ENCODE measurements around the gene TRPM7.

TRPM7 gene

GRCh38 chr15:50562735-50563640 lies 123.6 kb downstream of the TRPM7 start:
- no peak for DNase-seq (ENCODE audit: low read depth, low spot score)

- no peak for DNase-seq (ENCODE audit: low read depth, low spot score)
Measured at GRCh38 chr15:50558012-50558411, 128.6 kb downstream of the TRPM7 start.

GRCh38 chr15:50556642-50557371 lies 129.8 kb downstream of the TRPM7 start:
- no peak for DNase-seq (ENCODE audit: low read depth, low spot score)

DNA sequence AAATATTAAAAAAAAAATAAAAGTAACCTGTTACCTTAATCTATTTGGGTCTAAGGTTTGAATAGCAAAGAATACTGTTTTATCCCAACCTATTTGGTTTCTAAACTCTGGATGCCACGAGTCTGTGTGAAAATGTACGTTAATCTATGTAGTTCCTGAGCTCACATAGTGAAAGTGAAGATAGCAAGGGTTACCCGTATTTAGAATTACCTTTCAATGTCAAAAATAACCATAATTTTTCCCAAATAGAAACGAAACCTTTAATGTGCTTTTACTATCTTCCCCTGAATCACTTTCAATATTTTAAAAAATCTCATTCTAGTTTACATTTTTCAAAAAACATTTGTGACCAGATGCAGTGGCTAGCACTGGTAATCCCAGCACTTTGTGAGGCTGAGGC lies 134.4 kb downstream of the TRPM7 start:
- DNase-seq (ENCODE audit: low read depth, low spot score) = no peak

DNA sequence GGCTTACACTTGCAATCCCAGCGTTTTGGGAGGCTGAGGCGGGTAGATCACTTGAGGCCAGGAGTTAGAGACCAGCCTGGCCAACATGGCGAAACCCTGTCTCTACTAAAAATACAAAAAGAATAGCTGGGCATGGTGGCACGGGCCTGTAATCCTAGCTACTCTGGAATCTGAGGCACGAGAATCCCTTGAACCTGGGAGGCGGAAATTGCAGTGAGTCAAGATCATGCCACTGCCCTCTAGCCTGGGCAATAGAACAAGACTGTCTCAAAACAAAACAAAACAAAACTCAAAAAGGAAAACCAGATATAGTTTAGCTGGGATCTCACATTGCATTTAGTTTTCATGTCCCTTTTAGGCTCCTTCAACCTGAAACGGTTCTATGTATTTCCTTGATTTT lies 137.3 kb downstream of the TRPM7 start:
- DNase-seq (ENCODE audit: low read depth, low spot score) = no peak

DNA sequence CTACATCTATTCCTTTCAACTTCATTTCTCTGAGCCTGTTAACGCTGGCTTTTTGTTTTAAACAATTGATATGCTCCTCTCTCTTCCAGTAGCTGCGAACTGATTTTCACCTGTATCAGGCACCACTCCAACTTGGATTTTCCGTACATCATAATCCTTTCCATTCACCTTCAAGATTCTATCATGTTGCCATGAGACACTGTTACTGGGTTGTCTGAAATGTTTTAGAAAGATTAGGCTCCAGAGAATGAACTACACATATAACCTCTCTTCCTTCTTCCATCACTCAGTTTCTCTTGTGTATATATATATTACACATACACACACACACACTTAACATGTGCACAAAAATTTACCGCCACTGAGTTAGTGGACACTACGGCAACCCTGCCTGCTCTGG lies 140.0 kb downstream of the TRPM7 start, which contains the start of gene USP50:
Gene USP50 (minus strand): TSS at position 101 of the 400 bp plus-strand sequence. CDS start 141 bp downstream, outside the sequence.
- DNase-seq (ENCODE audit: low read depth, low spot score) = no peak

- no peak for DNase-seq (ENCODE audit: low read depth, low spot score)
Measured at GRCh38 chr15:50544368-50544767, 142.2 kb downstream of the TRPM7 start.

DNA sequence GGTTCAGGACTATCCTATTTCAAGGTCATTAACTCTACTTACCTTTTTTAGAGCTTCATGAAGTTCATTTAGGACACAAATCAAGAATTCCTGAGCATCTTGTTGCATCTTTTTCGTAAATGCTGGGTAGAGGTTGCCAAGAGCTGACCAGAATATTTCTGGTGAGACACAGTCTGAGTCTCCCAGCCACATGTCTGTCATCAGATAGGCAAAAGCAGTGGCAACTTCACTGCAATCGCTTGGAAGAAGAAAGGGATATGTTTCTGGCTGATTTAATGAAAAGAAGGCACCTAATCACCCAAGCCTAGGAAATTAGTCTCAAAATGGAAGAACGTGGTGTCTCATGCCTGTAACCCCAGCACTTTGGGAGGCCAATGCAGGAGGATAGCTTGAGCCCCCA lies 143.0 kb downstream of the TRPM7 start:
- no peak for DNase-seq (ENCODE audit: low read depth, low spot score)

- no peak for DNase-seq (ENCODE audit: low read depth, low spot score)
Measured at GRCh38 chr15:50542887-50543210, 143.7 kb downstream of the TRPM7 start.

- DNase-seq (ENCODE audit: low read depth, low spot score) = no peak
Measured at GRCh38 chr15:50531766-50532165, 154.8 kb downstream of the TRPM7 start.

- no peak for DNase-seq (ENCODE audit: low read depth, low spot score)
Measured at GRCh38 chr15:50531163-50531562, 155.4 kb downstream of the TRPM7 start.

DNA sequence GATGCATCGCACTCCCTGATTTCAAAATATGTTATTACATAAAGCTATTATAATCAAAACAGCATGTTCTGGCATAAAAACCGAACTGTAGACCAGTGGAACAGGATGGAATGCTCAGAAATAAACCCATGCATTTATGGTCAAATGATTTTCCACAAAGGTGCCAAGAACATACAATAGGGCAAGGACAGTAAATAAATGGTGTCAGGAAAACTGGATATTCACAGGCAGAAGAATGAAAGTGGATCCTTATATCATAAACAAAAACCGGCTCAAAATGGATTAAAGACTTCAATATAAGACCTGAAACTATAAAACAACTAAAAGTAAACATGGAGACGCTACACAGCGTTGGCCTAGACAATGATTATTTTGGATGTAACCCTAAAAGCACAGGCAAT lies 162.7 kb downstream of the TRPM7 start:
- no peak for DNase-seq (ENCODE audit: low read depth, low spot score)

DNA sequence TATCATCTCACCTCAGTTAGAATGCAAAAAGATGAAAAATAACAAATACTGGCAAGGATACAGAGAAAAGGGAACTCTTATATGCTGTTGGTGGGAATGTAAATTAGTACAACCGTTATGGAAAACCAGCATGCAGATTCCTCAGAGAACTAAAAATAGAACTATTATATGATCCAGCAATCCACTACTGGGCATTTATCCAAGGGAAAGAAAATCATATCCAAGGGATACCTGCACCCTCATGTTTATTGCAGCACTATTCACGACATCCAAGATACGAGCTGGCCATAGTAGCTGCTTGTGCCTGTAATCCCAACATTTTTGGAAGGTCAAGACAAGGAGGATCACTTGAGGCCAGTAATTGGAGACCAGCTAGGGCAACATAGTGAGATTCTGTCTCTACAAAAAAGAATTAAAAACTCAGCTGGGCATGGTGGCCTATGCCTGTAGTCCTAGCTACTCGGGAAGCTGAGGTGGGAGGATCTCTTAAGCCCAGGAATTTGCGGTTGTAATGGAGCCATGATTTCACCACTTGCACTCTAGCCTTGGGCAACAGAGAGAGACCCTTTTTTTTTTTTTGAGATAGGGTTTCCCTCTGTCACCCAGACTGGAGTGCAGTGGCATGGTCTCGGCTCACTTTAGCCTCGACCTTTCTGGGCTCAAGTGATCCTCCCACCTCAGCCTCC lies 166.7 kb downstream of the TRPM7 start:
- no peak for DNase-seq (ENCODE audit: low read depth, low spot score)

- DNase-seq (ENCODE audit: low read depth, low spot score) = no peak
Measured at GRCh38 chr15:50513001-50513400, 173.6 kb downstream of the TRPM7 start.

All from activated CD4-positive, CD25-positive, alpha-beta regulatory T cell treated with anti-CD3 and anti-CD28 coated beads, Interleukin-2, amount 50 U/mL, for 16 hours (primary cell).